Activated CD8-positive, alpha-beta memory T cell treated with anti-CD3 and anti-CD28 coated beads, Interleukin-2, amount 50 U/mL, for 24 hours (primary cell): Measurements from ENCODE around the gene FAM13C.

Experiments
- DNase-seq: peaks from one replicate; pipeline ENCODE4 v3.0.0-alpha.2; 2020; ENCODE audit errors: extremely low read depth

FAM13C gene

DNA sequence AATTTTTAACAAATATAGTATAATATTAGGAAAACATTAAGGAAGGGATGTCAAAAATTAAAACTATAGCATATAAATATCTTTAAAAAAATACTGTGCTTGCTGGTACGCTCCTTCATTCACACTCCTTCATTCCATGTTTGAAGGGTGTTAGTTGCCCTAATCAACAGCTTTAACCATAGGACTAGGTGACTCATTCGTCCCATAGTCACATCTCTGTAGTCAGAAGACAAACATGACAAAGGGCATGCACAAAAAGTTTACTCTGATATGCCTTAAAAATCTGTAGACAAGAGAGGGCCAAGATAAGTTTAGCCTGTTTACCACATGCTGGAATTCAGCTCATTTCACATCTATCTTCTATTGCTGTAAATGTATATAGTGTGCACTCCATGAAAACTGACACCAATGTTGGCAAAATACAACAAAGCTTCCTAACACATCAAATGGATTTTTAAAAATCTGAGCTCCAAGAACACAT lies 646 bp downstream of the FAM13C start:
- DNase-seq: no peak

DNA sequence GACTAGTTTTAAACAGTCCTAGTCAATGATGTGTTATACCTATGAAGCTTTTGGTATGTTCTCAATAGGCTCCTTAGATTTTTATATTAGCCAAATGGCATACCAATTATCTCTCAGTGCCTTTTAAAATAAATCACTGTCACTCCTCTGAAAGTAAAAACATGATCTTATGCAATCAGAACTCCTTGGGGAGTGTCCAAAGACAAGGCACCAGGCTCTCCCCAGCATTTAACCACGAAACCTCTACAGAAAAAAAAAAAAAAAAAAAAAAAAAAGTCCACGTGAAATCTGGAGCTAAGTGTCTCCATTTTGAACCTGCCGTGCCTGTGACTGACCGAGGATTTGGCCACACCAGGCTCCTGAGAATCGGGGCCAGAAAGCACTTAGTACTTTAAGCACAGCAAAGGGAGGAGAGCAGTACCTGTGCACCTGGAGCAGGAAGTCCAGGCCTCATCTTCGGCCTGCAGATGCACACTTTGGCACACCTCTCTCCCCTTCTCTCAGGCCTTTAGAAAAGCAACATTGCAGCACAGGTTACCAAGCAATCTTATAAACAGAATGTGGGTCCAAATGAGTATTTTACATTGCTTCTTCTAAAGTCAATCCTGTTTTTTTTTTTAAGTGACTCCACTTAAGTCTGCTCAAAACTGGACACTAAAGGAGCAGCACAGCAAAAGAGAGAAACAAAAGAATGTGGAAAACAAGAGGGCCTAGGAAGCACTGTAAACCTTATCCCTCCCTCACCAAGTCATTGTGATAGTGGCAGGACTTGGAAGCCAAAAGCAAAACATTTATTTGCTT lies 1.5 kb downstream of the FAM13C start:
- DNase-seq: no peak

DNA sequence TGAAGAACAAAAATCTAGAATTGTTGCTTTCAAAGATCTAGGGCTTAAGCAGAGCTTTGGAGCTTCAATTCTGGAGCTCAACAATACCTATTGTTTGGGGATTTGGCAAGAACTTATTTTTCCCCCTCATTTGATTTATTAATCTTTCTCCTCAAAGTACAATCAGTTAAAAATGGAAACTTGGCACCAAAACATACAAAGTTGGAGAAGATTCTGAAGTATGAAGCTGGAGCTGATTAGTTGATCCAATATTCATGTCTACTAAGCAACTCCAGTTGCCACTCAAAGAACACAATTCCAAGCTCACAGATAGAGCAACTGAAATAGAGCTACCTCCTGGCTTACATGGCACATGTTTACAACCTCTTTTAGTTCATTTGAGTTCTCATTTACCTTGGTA lies 3.8 kb downstream of the FAM13C start:
- DNase-seq: no peak

DNA sequence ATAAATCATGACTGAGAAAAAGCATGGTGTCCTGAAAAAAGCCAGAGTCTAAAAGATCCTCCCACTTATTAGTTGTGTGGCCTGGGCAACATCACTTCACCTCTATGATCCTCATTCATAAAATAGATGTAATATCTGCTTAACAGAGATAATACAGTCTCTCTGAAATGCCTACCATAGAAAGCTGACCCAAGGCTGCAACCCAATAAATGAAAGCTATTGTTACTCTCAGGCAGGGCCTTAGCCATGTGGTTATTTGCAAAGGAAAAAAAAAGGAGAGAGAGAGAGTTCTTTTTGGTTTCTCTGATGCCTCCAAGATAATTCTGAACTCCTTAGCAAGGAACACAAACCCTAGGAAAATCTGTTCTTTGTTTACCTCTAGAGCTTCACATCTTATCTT lies 7.9 kb downstream of the FAM13C start:
- DNase-seq: no peak

DNA sequence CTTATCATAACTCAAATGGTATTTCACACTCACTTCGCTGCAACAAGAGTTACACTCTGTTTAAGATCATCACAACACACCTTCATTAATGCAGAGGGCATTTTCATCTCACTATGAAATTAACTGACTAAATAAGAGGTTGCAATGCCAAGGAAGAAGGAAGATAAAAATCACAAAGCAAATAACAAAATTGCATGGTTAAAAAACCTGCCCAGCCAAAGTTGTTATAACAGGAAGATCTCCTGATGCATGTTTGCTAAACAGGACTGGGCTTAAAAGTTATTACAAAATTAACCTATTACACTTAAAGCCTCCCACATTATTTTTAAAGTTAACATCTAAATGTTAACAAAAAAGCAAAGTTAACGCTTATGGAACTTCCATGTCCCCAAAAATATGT lies 11.8 kb downstream of the FAM13C start:
- no peak for DNase-seq

DNA sequence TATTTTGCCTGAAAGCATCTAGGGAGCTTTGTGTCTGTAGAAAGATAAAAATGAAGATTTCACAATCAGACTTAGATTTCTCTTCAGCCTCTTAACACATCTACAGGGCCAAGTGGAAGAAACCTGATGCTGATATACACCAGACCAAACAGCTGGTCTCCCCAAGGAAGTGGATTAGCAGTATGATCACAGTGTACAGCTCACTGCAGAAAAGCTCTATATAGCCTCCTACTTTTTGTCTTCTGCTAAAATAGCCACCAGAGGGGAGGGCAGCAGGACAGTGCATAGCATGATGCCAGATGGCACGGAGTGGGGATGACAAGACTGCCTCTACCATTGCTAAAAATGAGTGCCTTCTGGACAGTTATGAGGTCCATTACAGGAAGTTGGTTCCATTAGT lies 16.0 kb downstream of the FAM13C start:
- DNase-seq: no peak

DNA sequence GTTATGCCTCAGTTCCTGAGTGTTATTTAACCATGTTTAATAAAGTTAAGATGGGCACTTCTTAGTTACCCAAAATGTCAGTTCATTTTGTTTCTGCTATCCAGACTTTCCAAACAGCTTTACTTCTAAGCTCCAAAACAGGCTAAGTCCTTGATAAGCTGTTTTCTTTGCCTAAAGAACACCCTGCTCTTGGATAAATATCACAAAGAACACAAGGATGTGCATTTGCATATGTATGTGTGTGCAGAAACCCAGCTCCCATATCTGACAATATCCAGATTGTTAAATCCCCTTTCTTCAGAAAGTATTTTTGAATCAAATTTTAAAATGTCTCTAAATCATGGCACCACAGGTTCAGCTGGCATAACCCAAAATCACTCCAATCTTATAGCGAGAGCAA lies 19.6 kb downstream of the FAM13C start:
- no peak for DNase-seq

DNA sequence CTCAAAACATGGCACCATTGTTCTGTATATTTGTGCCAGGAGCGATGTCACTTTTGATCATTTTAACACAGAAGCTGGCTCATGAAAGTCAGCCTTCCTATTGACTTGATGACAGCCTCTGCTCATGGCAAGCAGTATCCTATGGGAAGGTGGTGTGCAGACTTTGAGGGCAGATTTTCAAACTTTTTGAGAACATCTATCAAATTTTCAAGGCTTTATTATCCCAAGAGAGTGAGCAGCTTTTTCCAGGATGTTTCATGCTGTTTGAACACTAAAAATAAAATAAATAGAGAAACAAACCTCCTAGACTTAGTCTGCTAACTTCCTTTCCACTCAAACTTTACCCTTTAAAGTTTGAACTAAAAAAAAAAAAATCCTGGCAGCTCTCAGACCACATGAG lies 20.3 kb downstream of the FAM13C start:
- no peak for DNase-seq

DNA sequence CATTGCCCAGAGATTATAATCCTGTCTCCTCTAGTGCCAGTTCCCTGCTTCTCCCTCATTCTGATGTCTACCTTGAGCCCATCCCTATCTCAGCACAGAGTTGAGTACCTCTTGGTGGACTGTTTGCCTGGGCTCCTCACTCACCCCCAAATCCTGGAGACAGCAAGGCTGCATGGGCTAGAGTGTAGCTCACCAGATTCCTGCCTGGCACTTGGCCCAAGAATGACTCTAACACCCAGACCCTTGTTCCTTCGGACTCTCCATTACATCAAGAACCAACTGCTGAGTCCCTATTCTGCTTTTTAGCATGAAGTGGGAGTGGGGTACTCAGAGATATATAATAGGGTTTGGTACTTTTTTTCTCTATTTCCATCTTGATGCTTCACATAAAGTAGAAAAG lies 22.1 kb downstream of the FAM13C start:
- no peak for DNase-seq

DNA sequence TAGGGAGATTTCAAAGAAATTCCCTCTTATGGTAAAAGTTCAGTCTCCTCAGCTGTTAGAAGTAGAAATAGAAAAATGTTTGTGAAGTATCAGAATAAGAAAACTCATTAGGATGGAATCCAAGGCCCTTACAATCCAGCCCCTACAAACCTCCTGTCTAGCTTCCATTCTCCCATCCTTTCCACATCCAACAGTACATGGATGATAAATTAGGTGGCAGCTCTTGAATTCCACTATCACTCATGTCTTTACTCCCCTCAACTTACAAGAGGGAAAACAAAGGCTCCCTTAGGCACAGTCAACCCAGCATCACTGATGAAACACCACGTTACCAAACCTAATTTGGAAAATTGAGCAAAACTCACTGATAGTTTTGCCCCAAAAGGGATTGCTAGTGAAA lies 23.0 kb downstream of the FAM13C start:
- no peak for DNase-seq

DNA sequence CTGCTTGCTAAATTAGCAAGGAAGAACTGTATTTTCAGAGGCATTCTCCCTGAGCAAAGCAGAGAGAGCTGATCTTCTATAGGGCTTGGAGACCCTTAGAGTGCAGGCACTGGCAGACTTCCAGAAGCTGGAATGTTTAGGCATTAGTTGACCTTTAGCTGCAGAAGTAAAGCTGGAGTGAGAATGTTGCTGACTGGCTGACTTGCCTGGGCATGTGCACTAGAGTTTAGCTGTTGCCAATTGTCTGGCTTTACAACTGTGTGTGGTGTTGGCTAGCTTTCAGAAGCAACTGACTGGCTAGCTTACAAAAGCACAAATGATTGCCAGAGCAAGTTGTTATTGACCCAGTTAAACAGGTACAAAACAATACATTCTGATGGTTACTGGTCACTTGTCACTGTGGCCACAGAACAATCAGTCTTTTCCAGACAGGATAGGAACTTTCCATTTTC lies 25.1 kb downstream of the FAM13C start:
- no peak for DNase-seq

DNA sequence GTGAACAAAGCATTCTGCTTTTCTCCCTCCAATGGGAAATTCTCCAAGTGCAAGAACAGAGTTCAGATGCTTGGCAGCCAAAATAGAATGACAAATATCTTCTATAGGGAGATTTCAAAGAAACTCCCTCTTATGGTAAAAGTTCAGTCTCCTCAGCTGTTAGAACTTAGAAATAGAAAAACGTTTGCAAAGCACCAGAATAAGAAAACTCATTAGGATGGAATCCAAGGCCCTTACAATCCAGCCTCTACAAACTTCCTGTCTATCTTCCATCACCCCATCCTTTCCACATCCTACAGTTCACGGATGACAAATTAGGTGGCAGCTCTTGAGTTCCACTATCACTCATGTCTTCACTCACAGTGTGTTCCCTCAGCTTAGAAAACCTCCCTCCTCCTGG lies 25.7 kb downstream of the FAM13C start:
- DNase-seq: no peak

DNA sequence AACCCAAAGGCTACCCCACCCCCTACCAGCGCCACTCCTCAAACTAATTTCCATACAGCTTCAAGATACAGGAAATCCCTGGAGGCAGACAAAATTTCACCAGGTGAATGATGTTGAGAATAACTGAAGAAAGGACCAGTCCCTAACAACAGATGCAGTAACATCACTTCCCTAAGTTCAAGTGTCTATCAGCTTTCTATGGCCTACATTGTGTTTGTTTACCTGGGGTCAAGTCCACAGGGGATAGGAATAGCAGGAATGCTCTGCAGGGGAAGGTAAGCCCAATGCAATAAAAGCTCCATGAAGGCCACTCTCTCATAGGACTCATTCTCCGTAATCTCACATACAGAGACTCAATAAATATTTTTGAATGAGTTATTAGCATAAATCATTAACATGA lies 26.9 kb downstream of the FAM13C start:
- DNase-seq: no peak

DNA sequence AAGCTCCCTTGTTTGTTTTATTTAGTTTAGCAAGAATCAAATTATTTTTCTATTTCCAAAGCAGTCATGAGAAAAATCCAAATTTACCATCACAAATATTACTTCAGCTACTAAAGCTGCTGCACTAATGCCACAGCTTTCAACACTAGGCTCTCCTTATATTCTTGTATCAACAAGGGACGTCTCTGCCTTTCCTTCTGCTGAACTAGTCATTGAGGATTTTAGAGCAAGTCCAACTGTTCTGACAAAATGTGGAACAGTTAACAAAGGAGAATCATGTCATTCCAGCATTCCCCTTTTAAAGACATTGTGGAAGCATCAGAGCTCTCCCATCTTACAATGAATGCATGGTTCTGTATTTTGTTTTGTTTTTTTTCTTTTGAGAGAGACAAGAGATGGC lies 28.6 kb downstream of the FAM13C start:
- no peak for DNase-seq

DNA sequence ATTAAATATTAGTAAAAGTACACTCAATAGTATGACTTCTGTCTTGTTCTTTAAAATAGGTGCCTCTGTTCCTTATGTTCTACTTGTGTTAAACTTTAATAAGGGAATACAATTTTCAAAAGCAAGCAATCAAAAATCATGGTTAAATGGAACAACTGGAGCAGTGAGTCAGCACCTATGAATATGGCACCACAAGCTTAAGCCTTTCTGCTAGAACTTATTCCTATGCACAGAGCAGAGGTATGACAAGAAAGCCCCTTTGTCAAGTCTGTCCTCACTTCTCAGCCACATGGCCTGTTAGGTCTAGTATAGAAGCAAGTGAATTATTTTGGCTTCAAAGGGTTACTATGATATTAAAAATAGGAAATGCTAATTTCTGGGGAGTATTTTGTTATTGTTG lies 29.8 kb downstream of the FAM13C start:
- no peak for DNase-seq

DNA sequence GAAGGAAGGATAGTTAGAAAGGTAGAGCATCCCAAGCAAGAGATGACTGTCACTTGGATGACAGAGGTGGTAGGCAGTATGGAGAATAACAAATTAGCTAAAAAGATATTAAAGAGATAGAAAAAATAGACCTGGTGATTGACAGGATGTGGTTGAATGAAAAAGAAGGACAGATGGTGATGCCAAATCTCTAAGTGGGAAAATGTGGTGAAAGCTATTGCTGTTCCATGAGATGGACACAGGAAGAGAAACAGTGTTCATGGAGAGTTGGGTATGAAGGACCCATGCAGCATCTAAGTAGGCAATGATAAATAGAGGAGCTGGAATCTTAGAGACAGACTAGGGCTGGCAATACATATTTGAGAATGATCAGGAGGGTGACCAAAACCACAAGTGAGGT lies 30.7 kb downstream of the FAM13C start:
- no peak for DNase-seq

DNA sequence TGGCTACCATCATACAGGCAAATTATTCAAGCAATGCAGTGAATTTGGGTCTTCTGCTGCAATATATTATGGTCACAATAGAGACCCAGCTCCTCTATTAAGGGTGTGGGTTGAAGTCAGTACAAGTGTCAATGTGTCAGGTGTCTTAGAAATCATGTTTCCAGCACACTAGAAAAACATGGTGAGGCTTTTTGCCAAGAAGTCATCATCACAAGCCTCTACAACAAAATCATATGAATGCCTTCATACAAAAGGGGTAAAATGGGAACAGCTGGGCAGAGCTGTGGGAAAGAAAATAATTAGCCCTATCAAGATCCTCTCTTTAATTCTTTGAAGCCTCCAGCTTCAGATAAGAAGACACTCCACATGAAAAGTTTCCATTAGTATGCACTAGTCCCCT lies 37.2 kb downstream of the FAM13C start:
- no peak for DNase-seq

DNA sequence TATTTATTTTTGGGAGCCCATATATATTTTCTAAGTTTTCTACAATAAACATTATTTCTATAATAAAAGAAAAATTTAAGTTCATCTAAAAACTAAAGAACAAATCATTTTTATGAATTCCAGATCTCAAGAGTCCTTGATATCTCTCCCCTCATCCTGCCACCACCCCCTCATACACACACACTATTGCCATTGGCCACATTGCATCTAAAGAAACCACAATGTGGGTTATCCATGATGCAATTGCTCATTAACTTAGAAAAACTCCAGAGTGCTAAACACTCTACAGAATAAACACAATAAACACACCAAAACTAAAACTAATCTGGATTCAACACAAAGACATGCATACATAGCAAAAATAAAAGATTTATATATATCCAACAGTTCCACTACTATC lies 37.8 kb downstream of the FAM13C start:
- DNase-seq: no peak

DNA sequence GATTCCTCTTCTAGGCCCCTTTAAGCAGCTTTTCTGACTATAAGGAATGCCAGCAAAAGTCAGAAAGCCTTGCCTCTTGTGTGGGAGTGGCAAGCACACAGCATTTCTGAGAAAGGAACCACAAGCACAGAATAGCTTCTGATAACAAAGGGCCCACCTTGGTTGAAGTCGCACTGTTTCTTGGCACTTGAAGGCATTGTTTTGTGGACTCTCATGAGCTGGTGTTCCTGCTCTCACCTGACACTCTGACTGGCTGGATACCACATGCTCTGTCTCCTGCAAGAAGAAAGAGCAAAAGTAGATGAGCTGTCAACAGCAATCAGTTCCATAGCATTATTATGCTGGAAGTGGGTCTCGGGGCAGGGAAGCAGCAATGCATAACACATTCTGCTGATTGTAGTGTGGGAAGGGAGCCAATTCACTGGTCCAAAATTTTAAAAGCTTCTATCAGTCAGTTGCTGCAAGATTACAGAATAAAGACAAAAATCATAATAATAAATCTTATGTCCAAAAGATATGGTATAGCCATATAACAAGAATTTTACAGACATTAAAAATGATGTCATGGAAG lies 38.4 kb downstream of the FAM13C start:
- DNase-seq: no peak

DNA sequence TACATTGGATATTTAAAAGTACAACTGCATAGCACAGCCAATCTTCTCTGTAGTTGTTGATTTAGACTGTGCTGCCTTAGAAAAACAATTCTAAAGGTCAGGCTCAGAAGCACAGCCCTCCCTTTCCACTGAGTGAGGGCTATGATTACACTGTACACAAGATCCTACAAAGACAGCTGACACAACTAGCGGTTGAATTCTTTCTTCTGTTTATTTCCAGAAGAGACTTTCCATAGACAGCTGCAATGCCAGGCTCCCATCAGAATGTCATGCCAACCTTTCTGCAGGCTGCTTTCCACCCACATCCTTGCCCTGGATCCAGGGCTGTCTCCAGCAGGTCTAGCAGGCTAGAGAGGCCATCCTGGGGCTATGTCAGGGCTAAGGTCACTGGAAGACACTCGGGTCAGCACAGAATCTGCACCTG lies 39.3 kb downstream of the FAM13C start:
- DNase-seq: no peak

DNA sequence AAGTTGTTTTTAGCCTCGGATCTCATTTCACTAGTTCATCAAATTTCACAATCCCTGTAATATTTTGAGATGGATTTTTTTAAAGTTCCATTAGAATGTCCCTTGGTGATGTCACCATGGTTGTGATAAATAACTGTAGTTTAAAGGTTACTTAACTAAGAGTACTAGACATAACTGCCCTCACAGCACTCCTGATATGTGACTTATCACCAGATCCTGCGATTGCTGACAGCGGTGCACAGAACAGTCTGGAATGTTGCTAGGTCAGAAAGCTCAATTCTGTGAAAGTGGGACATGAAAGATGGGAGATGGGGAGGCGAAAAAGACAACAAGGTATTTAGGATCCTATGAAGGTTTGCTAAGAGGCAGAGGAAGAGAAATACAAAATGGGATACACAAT lies 40.2 kb downstream of the FAM13C start:
- no peak for DNase-seq

DNA sequence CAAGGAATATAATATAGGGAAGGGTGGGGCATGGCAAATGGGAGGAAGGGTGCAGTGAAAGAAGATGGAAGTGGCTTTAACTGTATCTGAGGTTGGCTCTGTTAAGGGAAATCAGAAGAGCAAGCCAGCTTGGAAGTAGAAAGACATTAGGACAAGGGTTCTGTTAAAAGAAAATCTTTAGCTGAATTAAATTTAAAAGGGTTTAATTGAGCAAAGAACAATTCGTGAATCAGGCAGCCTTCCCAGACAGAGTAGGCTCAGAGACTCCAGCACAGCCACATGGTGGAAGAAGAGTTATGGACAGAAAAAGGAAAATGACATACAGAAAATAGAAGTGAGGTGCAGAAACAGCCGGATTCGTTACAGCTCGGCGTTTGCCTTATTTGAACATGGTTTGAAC lies 42.0 kb downstream of the FAM13C start:
- DNase-seq: no peak

DNA sequence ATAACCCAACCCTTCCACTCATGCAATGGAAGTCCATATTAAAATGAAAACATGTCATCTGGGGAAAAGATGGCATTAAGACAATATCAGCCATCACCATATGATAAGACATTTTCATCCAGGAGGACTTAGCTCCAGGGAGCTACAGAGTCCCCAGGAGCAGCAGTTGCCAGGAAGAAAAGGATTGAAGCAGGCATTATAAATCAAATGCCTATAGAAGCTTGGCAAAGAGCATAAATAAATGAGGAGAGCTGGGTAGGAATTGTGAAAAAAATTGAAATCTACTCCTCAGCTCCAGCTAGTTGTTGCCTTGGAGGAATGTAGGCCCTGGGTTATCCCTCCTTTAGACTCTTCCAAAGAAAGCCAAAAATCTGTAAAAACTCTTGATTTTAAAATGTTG lies 42.5 kb downstream of the FAM13C start:
- DNase-seq: no peak

DNA sequence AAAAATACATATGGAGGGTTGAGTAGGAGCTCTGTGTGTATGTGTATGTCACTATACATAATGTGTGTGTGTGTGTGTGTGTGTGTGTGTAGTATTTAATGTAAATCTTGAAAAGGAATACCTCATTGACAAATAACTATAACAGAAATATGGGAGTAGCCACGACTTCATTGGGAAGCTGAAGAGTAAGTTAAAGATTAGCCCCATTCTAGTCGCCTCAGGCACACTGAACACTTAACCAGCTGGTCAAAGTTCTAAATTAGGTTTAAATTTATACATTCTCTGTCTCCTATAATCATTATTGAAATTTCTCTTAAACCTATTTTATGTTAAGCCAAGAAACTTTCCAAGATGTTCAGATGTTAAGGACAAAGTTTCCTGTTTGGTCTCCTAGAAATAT lies 45.3 kb downstream of the FAM13C start:
- no peak for DNase-seq
